SU-DHL-6 (cell line): ENCODE measurements around the gene RPTOR.

Experiments used
- H2AFZ ChIP-seq: fragments of 200-600 bp; sonication (generic); 2 replicates; pipeline ENCODE4 v1.6.1; 2014; ENCODE audit warnings: low read depth, mild to moderate bottlenecking, moderate library complexity, mixed read lengths, antibody characterized with exemption, low read length; ENCODE audit not compliant: severe bottlenecking
- H3F3A ChIP-seq: fragments of 200-600 bp; shearing (Covaris generic); 2 replicates; pipeline ENCODE4 v1.6.0; 2016; ENCODE audit warnings: antibody characterized with exemption, mild to moderate bottlenecking; ENCODE audit not compliant: insufficient read depth
- H3K27ac ChIP-seq: fragments of 200-600 bp; sonication (generic); 2 replicates; pipeline ENCODE4 v1.5.1; 2016; ENCODE audit warnings: low read depth, mild to moderate bottlenecking, low read length, moderate library complexity, mixed read lengths
- H3K27me3 ChIP-seq: fragments of 200-600 bp; sonication (generic), shearing (Covaris generic); 2 replicates; pipeline ENCODE4 v1.6.0; 2014; ENCODE audit warnings: mild to moderate bottlenecking, low read length
- H3K36me3 ChIP-seq: fragments of 200-600 bp; sonication (generic); 2 replicates; pipeline ENCODE4 v1.6.1; 2014; ENCODE audit warnings: mild to moderate bottlenecking, low read length, mixed read lengths
- H3K4me2 ChIP-seq: fragments of 300-600, 200-600 bp; shearing (Covaris generic), sonication (generic); 2 replicates; pipeline ENCODE4 v1.6.0; 2014; ENCODE audit warnings: low read length, low read depth, mild to moderate bottlenecking; ENCODE audit not compliant: poor library complexity, severe bottlenecking
- H3K4me3 ChIP-seq: fragments of 200-600 bp; sonication (generic); 2 replicates; pipeline ENCODE4 v1.5.1; 2014; ENCODE audit warnings: antibody characterized with exemption, low read length, mild to moderate bottlenecking, mixed read lengths; ENCODE audit not compliant: insufficient read depth, poor library complexity, severe bottlenecking
- H3K79me2 ChIP-seq: fragments of 200-600 bp; sonication (generic); 2 replicates; pipeline ENCODE4 v1.6.1; 2014; ENCODE audit warnings: mild to moderate bottlenecking, low read length, moderate library complexity; ENCODE audit not compliant: insufficient read depth
- H3K9ac ChIP-seq: fragments of 200-600 bp; sonication (generic); 2 replicates; pipeline ENCODE4 v1.7.0; 2014; ENCODE audit warnings: mild to moderate bottlenecking, low read length
- H3K9me2 ChIP-seq: fragments of 200-600 bp; sonication (generic); replicated peaks from 2 replicates; pipeline ENCODE4 v1.6.1; 2014; ENCODE audit warnings: low read length; ENCODE audit not compliant: insufficient read depth
- H3K9me3 ChIP-seq: fragments of 200-600 bp; sonication (generic); 2 replicates; pipeline ENCODE4 v1.6.1; 2014; ENCODE audit warnings: low read length, mixed read lengths; ENCODE audit not compliant: insufficient read depth
- H4K20me1 ChIP-seq: fragments of 200-600 bp; sonication (generic); 2 replicates; pipeline ENCODE4 v1.6.1; 2014; ENCODE audit warnings: low read depth, mild to moderate bottlenecking, antibody characterized with exemption, low read length, moderate library complexity, mixed read lengths
- EZH2phosphoT487 ChIP-seq: fragments of 200-600 bp; sonication (generic), shearing (Covaris generic); conservative IDR thresholded peaks from 2 replicates; pipeline ENCODE4 v1.6.1; 2018; ENCODE audit warnings: mild to moderate bottlenecking, antibody characterized with exemption, low read length, moderate library complexity, mixed read lengths
- TF ChIP-seq, protein P1 (sequence below): fragments of 200-600 bp; sonication (generic); IDR thresholded peaks from one replicate; pipeline ENCODE4 v1.5.1; 2017; ENCODE audit warnings: antibody characterized with exemption, mild to moderate bottlenecking, low read length, moderate library complexity; ENCODE audit not compliant: insufficient read depth, poor library complexity, severe bottlenecking

RPTOR gene

GRCh38 chr17:80890921-80891396 is 346.3 kb downstream of the RPTOR start:
- Histone ChIP-seq H3K4me3 (no peak overlapping the region), H3F3A (peaks cover 10% of the 10 kb centered on the region), H3K9me2 (no peaks in the 10 kb centered on the region), H3K79me2 (no peaks in the 10 kb centered on the region), H4K20me1 (no peaks in the 10 kb centered on the region), H3K27ac (no peak overlapping the region), H3K36me3 (no peaks in the 10 kb centered on the region), H3K27me3 (no peaks in the 10 kb centered on the region), H3K9me3 (no peaks in the 10 kb centered on the region), H3K9ac (no peak overlapping the region), H2AFZ (no peak overlapping the region), H3K4me2 (no peak overlapping the region)
- TF ChIP-seq, protein P1, sequence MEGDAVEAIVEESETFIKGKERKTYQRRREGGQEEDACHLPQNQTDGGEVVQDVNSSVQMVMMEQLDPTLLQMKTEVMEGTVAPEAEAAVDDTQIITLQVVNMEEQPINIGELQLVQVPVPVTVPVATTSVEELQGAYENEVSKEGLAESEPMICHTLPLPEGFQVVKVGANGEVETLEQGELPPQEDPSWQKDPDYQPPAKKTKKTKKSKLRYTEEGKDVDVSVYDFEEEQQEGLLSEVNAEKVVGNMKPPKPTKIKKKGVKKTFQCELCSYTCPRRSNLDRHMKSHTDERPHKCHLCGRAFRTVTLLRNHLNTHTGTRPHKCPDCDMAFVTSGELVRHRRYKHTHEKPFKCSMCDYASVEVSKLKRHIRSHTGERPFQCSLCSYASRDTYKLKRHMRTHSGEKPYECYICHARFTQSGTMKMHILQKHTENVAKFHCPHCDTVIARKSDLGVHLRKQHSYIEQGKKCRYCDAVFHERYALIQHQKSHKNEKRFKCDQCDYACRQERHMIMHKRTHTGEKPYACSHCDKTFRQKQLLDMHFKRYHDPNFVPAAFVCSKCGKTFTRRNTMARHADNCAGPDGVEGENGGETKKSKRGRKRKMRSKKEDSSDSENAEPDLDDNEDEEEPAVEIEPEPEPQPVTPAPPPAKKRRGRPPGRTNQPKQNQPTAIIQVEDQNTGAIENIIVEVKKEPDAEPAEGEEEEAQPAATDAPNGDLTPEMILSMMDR = no peak
- no peak for TF ChIP-seq EZH2phosphoT487

DNA sequence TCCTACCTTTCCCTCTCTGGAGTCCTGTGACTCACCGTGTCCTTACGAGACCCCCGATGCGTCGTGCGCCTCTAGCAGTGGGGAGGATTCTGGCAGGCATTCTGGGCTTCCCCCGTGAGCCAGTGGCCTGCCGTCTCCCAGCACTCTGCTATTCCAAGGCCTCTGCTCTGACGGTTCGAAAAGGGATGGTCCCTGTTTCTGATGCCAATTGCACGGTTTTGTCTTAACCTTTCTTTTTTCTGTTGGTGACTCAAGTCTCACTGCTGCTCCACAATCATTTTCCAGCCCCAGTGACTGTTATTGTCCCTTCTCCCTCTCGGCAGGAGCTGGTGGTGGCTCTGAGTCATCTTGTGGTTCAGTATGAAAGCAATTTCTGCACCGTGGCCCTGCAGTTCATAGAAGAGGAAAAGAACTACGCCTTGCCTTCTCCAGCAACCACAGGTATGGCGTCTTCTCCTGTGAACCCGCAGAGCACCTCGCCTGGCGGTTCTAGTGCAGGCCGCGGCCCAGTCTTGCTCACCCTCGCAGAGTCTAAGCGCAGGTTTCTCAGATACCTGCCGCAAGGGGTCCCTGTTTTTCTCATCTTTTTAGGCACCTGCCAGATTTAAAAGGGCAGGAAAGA is 346.9 kb downstream of the RPTOR start:
- no peak overlapping the region for H3K27ac ChIP-seq

DNA sequence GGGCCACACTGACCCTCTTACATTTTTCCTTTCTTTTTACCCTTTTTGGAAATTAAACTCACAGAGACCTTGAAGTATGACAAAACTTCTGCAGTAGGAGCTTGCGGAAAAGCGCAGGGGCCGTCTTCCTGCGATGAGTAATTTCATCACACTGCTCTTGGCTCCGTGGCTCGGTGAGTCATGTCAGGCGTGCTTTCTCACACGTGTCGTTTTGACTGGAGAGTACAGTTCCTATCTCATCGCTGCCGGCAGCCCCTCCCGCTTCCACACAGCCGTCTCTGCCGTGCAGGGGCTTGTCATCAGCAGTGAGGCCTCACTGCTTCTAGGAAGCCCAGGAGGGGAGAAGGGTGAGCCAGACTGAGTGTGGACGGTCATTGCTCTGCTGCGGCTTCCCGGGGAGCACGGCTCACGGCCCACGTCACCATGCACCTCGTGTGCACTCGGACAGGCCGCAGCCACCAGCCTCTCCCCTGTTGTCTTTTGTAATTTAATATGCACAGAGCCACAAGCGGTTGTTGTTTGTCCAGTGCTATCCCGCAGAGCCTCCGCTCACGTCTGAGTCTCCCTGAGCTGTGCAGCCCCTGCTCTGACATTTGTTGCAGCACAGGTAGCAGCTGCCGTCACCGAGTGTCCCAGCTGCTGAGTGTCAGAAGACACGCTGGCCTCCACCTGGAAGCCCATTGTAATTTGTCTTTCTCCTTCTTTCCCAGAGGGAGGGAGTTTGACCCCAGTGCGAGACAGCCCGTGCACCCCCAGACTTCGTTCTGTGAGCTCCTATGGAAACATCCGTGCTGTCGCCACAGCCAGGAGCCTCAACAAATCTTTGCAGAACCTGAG is 347.6 kb downstream of the RPTOR start:
- Histone ChIP-seq H3K79me2 (no peaks in the 10 kb centered on the region), H3F3A (peaks cover 12% of the 10 kb centered on the region), H3K27ac (no peak overlapping the region), H3K9me2 (no peaks in the 10 kb centered on the region), H3K9ac (no peak overlapping the region), H3K27me3 (no peaks in the 10 kb centered on the region), H4K20me1 (no peaks in the 10 kb centered on the region), H3K9me3 (no peaks in the 10 kb centered on the region), H3K4me3 (no peak overlapping the region), H3K36me3 (no peaks in the 10 kb centered on the region), H2AFZ (no peak overlapping the region), H3K4me2 (no peak overlapping the region)
- no peak for TF ChIP-seq EZH2phosphoT487
- TF ChIP-seq, protein P1 = no peak

More for the DNA sequence above, 346.9 kb downstream of the RPTOR start:
- Histone ChIP-seq H3K27me3 (no peaks in the 10 kb centered on the region), H3K4me3 (no peak overlapping the region), H3K9me2 (no peaks in the 10 kb centered on the region), H3K9me3 (no peaks in the 10 kb centered on the region), H2AFZ (no peak overlapping the region), H3K9ac (no peak overlapping the region), H4K20me1 (no peaks in the 10 kb centered on the region), H3K36me3 (no peaks in the 10 kb centered on the region), H3F3A (peaks cover 11% of the 10 kb centered on the region), H3K79me2 (no peaks in the 10 kb centered on the region), H3K4me2 (no peak overlapping the region)
- TF ChIP-seq, protein P1 = no peak
- TF ChIP-seq EZH2phosphoT487 = no peak
